NK-92 (cell line): Measurements from ENCODE around the gene XAGE1A.
"Not testable (repeated sequence)": the region's sequence is repeated elsewhere in the genome, so short reads cannot be mapped to it uniquely, and the experiment has no call there.

Source experiments
- DNase-seq: peaks from one replicate; lab custom pipeline; 2025; ENCODE audit not compliant: unreplicated experiment; lab: John Stamatoyannopoulos, UW

Gene XAGE1A, protein sequence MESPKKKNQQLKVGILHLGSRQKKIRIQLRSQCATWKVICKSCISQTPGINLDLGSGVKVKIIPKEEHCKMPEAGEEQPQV

DNA sequence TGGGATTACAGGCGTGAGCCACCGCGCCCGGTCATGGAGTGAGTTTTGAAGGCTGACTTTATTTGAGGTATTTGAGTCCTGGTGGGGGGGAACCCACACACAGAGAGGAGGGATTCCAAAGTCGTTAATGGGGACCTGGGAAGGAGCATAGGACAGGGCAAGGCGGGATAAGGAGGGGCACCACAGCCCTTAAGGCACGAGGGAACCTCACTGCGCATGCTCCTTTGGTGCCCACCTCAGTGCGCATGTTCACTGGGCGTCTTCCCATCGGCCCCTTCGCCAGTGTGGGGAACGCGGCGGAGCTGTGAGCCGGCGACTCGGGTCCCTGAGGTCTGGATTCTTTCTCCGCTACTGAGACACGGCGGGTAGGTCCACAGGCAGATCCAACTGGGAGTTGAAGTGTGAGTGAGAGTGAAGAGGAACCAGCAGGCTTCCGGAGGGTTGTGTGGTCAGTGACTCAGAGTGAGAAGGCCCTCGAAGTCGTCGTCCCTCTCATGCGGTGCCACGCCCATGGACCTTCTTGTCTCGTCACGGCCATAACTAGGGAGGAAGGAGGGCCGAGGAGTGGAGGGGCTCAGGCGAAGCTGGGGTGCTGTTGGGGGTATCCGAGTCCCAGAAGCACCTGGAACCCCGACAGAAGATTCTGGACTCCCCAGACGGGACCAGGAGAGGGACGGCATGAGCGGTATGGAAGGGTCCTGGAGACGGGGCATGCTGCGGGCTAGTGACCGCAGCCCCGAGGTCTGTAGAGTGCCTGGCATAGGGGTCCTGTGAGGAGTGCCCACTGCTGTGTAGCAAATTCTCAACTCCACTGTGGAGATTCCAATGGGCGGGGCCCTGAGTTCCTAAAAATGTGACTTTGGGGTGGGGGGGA, at the start of gene XAGE1A:
Gene XAGE1A, plus strand, starts transcription at position 264 of the 874 bp plus-strand sequence. CDS start 1,554 bp downstream, outside the sequence.
- not testable (repeated sequence) for DNase-seq

DNA sequence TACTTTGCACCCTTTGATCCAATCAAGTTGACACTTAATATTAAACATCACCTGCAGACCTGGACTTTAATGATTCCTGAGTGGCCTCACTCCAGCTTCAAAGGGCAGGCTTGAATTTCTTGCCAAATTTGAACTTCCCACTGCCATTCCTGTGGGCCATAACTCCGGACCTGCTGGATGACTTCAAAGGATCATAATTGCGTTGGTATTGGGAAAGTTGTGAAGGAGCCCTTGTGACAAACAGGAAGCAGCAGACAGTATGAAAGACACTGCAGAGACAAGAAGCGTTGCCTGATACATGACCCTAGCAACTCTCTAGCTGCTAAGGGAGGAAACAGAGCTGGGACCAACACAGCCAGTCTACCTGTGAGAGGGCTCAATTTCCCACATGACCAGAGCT, 43.6 kb upstream of the XAGE1A start:
- DNase-seq = not testable (repeated sequence)

DNA sequence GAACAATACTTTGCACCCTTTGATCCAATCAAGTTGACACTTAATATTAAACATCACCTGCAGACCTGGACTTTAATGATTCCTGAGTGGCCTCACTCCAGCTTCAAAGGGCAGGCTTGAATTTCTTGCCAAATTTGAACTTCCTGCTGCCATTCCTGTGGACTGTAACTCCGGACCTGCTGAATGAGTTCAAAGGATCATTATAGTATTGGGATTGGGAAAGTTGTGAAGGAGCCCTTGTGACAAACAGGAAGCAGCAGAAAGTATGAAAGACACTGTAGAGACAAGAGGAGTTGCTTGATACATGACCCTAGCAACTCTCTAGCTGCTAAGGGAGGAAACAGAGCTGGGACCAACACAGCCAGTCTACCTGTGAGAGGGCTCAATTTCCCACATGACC, 24.3 kb upstream of the XAGE1A start:
- DNase-seq = not testable (repeated sequence)

DNA sequence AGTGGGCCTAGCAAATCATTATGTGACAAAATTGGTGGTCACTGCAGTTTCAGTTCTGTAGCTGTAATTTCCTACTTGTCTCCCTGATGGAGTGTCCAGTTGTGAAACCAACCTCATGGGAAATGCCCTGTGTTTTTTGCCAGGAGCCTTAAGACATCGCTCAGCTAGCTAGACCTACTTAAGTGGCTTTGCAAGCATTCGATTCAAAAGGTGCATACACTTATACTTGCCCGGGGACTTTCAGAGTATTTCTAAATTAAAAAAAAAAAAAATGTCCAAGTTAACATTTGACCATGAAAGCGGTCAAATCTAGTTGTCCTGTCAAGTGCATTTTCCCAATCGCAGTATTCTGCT, 788 bp downstream of the XAGE1A start:
- DNase-seq = not testable (repeated sequence)

DNA sequence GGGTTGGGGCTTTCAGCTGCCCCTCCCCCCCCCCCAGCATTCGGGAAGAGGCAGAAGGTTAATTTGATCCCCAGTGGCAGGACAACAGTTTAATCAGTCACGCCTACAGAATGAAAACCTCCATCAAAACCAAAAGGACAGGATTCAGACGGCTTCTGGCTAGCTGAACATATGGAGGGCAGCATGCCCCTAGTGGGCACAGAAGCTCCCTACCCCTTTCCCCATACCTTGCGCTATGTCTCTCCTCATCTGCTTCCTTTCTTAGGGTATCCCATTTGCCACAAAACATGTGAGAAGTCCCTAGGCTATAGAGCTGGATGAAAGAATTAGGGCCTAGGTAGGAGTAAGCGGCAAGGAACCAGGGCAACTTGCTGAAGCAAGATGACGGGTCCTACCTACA, 5.8 kb downstream of the XAGE1A start:
- DNase-seq = not testable (repeated sequence)

DNA sequence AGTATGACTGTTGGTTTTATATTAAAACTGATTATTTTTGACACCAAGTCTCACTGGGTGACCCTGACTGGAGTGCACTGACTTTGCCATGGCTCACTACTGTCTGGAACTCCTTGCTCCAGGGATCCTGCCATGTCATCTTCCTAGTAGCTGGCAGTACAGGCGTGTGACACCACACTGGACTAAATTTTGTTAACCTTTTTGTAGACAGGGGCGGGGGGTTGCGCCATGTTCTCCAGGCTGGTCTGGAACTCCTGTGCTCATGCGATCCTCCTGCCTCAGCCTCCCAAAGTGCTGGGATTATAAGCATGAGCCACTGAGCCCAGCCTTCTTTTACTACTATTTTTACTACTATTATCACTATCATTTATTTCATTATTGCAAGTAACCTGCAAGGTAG, 8.9 kb downstream of the XAGE1A start:
- DNase-seq = no peak

DNA sequence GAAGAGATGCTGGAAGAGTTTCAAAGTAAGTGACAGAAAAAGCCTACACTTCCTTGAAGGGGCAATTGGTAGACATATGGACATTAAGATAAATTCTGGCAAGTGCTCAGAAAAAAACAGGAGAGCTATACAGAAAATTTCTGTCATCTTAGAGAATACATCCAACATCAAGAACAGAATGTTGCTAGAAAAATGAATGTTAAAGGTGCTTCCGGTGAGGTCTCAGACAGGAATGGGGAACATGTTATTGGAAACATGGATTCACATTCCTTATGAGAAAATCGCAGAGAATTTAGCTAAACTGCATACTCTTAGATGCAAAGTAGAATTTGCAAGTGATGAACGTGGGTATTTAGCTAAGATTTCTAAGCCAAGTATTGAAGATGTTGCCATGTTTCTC, 11.7 kb downstream of the XAGE1A start:
- DNase-seq = no peak

DNA sequence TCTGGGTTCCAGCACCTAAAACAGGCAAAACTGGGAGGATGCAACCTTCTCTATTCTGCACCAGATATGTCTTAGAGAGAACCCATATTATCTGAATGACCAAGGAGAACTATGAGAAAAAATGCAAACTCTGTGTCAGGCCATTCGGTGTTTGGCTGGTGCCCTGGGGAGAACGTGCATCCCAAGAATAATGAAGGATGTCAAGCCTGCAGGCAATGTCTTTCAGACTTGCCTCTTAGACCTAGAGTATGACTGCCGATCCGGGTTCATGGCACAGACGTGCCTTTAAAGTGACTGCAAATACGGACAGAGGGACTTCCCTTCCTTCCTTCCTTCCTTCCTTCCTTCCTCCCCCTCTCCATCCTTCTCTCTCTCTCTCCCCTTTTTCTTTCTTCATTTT, 14.3 kb downstream of the XAGE1A start:
- no peak for DNase-seq

DNA sequence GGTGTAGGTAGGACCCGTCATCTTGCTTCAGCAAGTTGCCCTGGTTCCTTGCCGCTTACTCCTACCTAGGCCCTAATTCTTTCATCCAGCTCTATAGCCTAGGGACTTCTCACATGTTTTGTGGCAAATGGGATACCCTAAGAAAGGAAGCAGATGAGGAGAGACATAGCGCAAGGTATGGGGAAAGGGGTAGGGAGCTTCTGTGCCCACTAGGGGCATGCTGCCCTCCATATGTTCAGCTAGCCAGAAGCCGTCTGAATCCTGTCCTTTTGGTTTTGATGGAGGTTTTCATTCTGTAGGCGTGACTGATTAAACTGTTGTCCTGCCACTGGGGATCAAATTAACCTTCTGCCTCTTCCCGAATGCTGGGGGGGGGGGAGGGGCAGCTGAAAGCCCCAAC, 15.5 kb downstream of the XAGE1A start:
- DNase-seq = not testable (repeated sequence)

DNA sequence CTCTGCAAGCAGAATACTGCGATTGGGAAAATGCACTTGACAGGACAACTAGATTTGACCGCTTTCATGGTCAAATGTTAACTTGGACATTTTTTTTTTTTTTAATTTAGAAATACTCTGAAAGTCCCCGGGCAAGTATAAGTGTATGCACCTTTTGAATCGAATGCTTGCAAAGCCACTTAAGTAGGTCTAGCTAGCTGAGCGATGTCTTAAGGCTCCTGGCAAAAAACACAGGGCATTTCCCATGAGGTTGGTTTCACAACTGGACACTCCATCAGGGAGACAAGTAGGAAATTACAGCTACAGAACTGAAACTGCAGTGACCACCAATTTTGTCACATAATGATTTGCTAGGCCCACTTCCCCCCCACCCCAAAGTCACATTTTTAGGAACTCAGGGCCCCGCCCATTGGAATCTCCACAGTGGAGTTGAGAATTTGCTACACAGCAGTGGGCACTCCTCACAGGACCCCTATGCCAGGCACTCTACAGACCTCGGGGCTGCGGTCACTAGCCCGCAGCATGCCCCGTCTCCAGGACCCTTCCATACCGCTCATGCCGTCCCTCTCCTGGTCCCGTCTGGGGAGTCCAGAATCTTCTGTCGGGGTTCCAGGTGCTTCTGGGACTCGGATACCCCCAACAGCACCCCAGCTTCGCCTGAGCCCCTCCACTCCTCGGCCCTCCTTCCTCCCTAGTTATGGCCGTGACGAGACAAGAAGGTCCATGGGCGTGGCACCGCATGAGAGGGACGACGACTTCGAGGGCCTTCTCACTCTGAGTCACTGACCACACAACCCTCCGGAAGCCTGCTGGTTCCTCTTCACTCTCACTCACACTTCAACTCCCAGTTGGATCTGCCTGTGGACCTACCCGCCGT, 20.7 kb downstream of the XAGE1A start:
- not testable (repeated sequence) for DNase-seq

DNA sequence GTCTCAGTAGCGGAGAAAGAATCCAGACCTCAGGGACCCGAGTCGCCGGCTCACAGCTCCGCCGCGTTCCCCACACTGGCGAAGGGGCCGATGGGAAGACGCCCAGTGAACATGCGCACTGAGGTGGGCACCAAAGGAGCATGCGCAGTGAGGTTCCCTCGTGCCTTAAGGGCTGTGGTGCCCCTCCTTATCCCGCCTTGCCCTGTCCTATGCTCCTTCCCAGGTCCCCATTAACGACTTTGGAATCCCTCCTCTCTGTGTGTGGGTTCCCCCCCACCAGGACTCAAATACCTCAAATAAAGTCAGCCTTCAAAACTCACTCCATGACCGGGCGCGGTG, 21.3 kb downstream of the XAGE1A start, which contains the start of gene XAGE1B:
Gene XAGE1B, minus strand, starts transcription at position 77 of the 339 bp plus-strand sequence. CDS start 1,536 bp downstream, outside the sequence.
- DNase-seq = not testable (repeated sequence)

DNA sequence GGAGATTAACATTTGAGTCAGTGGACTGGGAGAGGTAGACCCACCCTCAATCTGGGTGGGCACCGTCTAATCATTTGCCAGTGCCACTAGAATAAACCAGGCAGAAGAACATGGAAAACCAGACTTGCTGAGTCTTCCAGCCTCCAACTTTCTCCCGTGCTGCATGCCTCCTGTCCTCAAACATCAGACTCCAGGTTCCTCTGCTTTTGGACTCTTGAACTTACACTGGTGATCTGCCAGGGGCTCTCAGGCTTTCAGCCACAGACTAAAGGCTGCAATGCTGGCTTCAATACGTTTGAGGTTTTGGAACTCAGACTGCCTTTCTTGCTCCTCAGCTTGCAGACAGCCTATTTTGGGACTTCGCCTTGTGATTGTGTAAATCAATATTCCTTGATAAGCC, 45.4 kb downstream of the XAGE1A start:
- not testable (repeated sequence) for DNase-seq

DNA sequence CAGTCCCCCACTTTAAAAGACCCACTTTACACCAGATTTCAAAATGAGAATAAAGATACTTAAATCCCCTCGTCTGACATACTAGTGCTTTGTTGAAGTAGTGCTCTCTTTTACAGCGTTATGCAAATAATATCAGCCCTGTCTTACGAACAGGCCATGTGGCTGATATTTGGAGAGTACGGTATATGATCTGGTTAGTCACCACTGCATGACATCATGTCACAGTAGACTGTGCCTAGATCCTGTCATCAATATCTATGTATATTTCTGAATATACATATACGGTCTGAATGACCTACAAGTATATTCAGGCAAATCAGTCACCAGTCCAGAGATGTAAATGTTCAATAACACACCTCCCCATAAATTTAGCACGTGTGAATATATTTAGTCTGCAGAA, 46.7 kb downstream of the XAGE1A start:
- DNase-seq = no peak

DNA sequence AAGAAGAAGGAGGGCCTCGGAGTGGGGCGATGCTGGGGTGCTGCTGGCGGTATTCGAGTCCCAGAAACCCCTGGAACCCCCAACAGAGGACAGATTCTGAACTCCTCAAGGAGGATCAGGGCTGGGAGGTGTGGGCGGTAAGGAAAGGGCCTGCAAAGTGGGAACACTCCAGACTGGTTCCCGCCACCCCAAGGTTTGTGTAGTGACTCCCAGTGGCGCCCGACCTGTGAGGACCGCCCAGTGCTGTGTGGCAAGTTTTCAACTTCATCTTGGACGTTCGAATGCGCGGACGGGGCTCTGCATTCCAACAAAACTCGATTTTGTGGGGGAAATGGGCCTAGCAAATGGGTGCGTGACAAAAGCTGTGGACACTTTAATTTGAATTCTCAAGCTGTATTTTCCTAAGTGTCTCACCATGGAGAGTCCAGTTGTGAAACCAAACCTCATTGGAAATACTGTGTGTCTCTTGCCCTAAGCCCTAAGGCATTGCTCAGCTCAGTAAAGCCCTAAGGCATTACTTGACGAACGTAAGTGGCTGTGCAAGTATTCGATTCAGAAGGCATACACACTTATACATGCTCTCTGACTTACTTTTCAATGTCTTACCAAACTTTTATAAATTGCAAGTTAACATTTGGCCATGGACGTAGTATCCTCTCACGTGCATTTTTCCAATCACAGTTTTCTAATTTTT, 48.7 kb downstream of the XAGE1A start:
- no peak for DNase-seq

DNA sequence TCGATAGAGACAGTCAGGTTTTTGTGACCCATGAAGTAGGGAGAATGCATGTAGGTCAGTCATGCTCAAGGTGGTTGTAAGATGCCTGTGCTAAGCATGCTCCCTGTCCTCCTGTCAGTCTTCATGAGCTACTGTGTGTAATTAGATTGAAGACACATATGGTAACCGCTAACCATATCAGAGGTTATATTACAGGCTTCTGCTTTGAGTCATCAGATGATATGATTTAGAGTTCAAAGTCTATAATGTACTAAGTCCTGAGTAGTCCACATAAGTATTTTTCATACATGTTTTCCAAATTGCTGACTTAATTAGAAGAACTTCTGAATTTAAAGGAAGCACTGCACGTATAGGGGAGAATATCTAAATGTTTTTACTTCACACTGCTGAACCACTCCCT, 53.2 kb downstream of the XAGE1A start:
- DNase-seq = not testable (repeated sequence)
